ENCODE results near the gene SLC25A26. TPM values are rescaled to one million over a fixed set of nuclear protein-coding genes. Genes with fewer than 3 reads are reported as not detected.

SLC25A26 gene
- polyA plus RNA-seq, 1 experiment, result 16.4 TPM

DNA sequence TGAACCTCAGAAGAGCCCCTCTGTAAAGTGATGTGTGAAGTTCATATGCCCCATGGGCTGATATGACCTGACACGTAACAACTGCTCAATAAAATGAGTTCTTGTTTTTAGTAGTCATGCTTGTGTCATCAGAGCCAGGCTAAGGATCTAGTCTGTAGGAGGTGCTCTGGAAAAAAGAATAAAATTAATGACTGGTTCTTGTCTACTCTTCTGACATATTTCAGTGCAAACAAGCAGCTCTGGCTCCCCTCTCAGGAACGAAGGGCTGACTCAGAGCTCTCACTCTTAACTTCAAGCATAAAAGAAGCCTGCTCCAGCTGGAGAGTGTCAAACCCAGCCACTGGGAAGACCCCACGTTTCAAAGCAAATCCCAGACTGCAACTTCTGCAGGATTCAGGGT, 203.0 kb downstream of the SLC25A26 start:
- H3K27ac ChIP-seq (ENCODE audit: low read depth, low read length), result peak overlapping the region; percentile 69
- CTCF ChIA-PET, result interaction anchor here (0.7 to 2.8 kb wide), 3 partner anchors 15 to 17 kb away, joined by 3 to 9 read pairs (median 4); no protein-coding TSS in a partner anchor
- TF ChIP-seq, protein P1, sequence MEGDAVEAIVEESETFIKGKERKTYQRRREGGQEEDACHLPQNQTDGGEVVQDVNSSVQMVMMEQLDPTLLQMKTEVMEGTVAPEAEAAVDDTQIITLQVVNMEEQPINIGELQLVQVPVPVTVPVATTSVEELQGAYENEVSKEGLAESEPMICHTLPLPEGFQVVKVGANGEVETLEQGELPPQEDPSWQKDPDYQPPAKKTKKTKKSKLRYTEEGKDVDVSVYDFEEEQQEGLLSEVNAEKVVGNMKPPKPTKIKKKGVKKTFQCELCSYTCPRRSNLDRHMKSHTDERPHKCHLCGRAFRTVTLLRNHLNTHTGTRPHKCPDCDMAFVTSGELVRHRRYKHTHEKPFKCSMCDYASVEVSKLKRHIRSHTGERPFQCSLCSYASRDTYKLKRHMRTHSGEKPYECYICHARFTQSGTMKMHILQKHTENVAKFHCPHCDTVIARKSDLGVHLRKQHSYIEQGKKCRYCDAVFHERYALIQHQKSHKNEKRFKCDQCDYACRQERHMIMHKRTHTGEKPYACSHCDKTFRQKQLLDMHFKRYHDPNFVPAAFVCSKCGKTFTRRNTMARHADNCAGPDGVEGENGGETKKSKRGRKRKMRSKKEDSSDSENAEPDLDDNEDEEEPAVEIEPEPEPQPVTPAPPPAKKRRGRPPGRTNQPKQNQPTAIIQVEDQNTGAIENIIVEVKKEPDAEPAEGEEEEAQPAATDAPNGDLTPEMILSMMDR (IDR thresholded peaks at IDR 0.05; ENCODE audit: low read depth, low read length), result no peak; the same call in 1 of the 2 replicates

GRCh38 chr3:66425032-66425431, 204.2 kb downstream of the SLC25A26 start:
- Histone ChIP-seq H3K27me3 (ENCODE audit: control insufficient read depth, insufficient read depth, low read length) (no peaks in the 10 kb centered on the region), H3K27ac (ENCODE audit: low read depth, low read length) (no peak overlapping the region), H3K4me3 (ENCODE audit: low read depth, low read length) (no peak overlapping the region), H3K9me3 (ENCODE audit: control insufficient read depth, insufficient read depth, low read length) (peaks cover 9% of the 10 kb centered on the region)
- ChIA-PET POLR2A (no interaction called here), CTCF (interaction anchor here (2.8 kb wide), 1 partner anchor 17 kb away, joined by 9 read pairs; no protein-coding TSS in a partner anchor)
- TF ChIP-seq, protein P1 (IDR thresholded peaks at IDR 0.05; ENCODE audit: low read depth, low read length), result no peak
- DNase-seq (ENCODE audit: low read depth, low spot score), result no peak

More for the DNA sequence above, 203.0 kb downstream of the SLC25A26 start:
- Histone ChIP-seq H3K4me3 (ENCODE audit: low read depth, low read length) (no peak overlapping the region), H3K27me3 (ENCODE audit: control insufficient read depth, insufficient read depth, low read length) (no peaks in the 10 kb centered on the region), H3K9me3 (ENCODE audit: control insufficient read depth, insufficient read depth, low read length) (peaks cover 9% of the 10 kb centered on the region)
- DNase-seq (ENCODE audit: low read depth, low spot score), result no peak
- POLR2A ChIA-PET, result no interaction called here

DNA sequence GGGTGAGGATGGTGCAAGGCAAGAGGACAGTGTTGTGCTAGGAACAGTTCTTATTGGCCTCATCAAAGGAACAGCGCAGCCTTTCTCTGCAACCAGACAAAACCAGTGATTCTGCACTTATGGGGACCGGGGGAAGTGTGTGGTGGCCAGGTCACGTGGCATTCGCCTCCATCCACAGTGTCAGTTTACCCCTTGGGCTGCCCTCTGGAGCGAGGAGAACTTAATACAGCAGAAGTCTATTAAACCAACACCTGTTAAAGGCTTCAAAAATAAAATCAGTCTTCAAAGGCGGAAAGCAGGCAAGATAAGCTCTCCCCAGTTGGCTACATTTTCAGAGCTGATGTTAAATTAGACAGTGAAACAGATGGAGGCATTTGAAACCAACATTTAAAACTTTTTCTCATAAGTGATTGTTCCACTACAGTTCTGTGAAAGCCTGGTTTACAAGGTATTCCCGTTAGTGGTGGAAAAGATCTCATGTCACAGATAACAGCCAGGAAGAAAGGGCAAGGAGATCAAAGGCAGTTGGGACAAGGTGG, 204.8 kb downstream of the SLC25A26 start:
- Histone ChIP-seq H3K27me3 (ENCODE audit: control insufficient read depth, insufficient read depth, low read length) (no peaks in the 10 kb centered on the region), H3K4me3 (ENCODE audit: low read depth, low read length) (no peak overlapping the region), H3K27ac (ENCODE audit: low read depth, low read length) (no peak overlapping the region), H3K9me3 (ENCODE audit: control insufficient read depth, insufficient read depth, low read length) (peaks cover 9% of the 10 kb centered on the region)
- POLR2A ChIA-PET, result no interaction called here
- no peak for DNase-seq (ENCODE audit: low read depth, low spot score)
- CTCF ChIA-PET, result interaction anchor here (2.8 kb wide), 1 partner anchor 18 kb away, joined by 9 read pairs; no protein-coding TSS in a partner anchor
- TF ChIP-seq, protein P1 (IDR thresholded peaks at IDR 0.05; ENCODE audit: low read depth, low read length), result no peak

DNA sequence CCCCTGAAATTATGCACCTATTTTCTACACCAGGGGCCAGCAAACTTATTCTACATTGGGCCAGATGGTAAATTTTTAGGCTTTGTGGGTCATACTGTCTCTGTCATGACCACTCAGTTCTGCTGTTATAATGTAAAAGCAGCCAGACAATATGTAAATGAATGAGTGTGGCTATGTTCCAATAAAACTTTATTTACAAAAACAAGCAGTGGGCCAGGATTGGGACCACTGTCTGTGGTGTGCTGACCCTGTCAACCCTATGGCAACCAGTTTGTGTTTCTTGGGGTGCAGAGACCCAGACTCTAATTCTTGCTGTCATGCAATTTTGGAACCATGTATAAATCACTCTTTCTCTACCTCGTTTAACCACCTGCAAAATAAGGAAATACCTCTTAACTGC, 205.3 kb downstream of the SLC25A26 start:
- H3K27me3 ChIP-seq (ENCODE audit: control insufficient read depth, insufficient read depth, low read length), result no peaks in the 10 kb centered on the region
- H3K27ac ChIP-seq (ENCODE audit: low read depth, low read length), result no peak overlapping the region
- ChIA-PET CTCF (interaction anchor here (2.8 kb wide), 1 partner anchor 18 kb away, joined by 9 read pairs; no protein-coding TSS in a partner anchor), POLR2A (no interaction called here)
- TF ChIP-seq, protein P1 (IDR thresholded peaks at IDR 0.05; ENCODE audit: low read depth, low read length), result no peak
- H3K4me3 ChIP-seq (ENCODE audit: low read depth, low read length), result no peak overlapping the region
- DNase-seq (ENCODE audit: low read depth, low spot score), result no peak
- H3K9me3 ChIP-seq (ENCODE audit: control insufficient read depth, insufficient read depth, low read length), result peaks cover 9% of the 10 kb centered on the region

DNA sequence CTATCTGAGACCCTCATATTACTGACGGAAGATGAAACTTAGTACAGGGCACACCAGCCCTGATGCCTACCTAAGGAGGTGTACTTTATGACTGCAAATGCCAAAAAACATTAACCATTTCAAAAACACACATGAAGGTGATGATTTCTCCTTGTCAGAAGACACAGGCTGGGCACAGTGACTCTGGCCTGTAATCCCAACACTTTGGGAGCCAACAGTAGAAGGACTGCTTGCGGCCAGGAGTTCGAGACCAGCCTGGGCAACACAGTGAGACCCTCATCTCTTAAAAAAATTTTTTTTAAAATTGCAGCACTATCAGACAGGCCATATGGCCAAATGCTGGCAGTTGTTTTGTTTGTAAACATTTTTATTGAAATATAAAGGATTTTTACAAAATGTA, 206.6 kb downstream of the SLC25A26 start:
- peak overlapping the region; percentile 41 for H3K27ac ChIP-seq (ENCODE audit: low read depth, low read length)
- no peaks in the 10 kb centered on the region; the same call in 1 of the 2 replicates for H3K9me3 ChIP-seq (ENCODE audit: control insufficient read depth, insufficient read depth, low read length)
- ChIA-PET POLR2A (no interaction called here), CTCF (interaction anchor here (1.3 kb wide), 1 partner anchor 9 kb away, joined by 4 read pairs; no protein-coding TSS in a partner anchor)
- TF ChIP-seq, protein P1 (IDR thresholded peaks at IDR 0.05; ENCODE audit: low read depth, low read length), result no peak
- H3K27me3 ChIP-seq (ENCODE audit: control insufficient read depth, insufficient read depth, low read length), result no peaks in the 10 kb centered on the region
- no peak overlapping the region for H3K4me3 ChIP-seq (ENCODE audit: low read depth, low read length)
- no peak for DNase-seq (ENCODE audit: low read depth, low spot score)
